CD4-positive, alpha-beta T cell (primary cell): ENCODE data around the gene RBP3. TPM values are rescaled to one million over a fixed set of nuclear protein-coding genes. Genes with fewer than 3 reads are reported as not detected.

Experiments
- ATAC-seq: fragments of 200-7000 bp; cut with Tn5 transposase; one replicate; pipeline ENCODE4 v1.10.0; 2022; ENCODE audit warnings: mild to moderate bottlenecking; ENCODE audit not compliant: poor library complexity
- CTCF ChIA-PET: fragments of 350-600 bp; sonication (Branson Sonifier 250); formaldehyde crosslinking; loops from one replicate; lab custom pipeline; 2021; ENCODE audit warnings: antibody characterized with exemption, inconsistent platforms; lab: Charles Lee
- POLR2A ChIA-PET: fragments of 350-600 bp; sonication (Branson Sonifier 250); formaldehyde crosslinking; loops from one replicate; lab custom pipeline; 2021; ENCODE audit warnings: antibody characterized with exemption, inconsistent platforms; lab: Charles Lee
- DNase-seq, 14 experiments: peaks; one replicate each; pipeline ENCODE4 v3.0.0-alpha.2; 2013 to 2020; ENCODE audit warnings: mixed read lengths in 2 of 14
- H3K27ac ChIP-seq, 2 donors: one replicate each; pipeline versions ENCODE4 v1.5.1 to v1.7.0; 2013; ENCODE audit warnings: low read length in 2 of 2, low read depth in 1 of 2, mild to moderate bottlenecking in 1 of 2
- H3K27me3 ChIP-seq, 2 experiments: 1 replicate in 1 of 2; 2 replicates in 1 of 2; pipeline versions ENCODE4 v1.6.1 to v1.7.0; 2013; ENCODE audit warnings: low read length in 2 of 2, control low read depth in 1 of 2, mild to moderate bottlenecking in 1 of 2, moderate library complexity in 1 of 2; ENCODE audit not compliant: insufficient read depth in 2 of 2, control insufficient read depth in 1 of 2
- H3K36me3 ChIP-seq: one replicate; pipeline ENCODE4 v1.6.1; 2013; ENCODE audit warnings: low read length, control low read depth; ENCODE audit not compliant: insufficient read depth
- H3K4me1 ChIP-seq: one replicate; pipeline ENCODE4 v1.6.1; 2013; ENCODE audit warnings: low read length, control low read depth; ENCODE audit not compliant: insufficient read depth
- H3K4me3 ChIP-seq: one replicate; pipeline ENCODE4 v1.5.1; 2013; ENCODE audit warnings: mild to moderate bottlenecking, low read length, moderate library complexity
- H3K9me3 ChIP-seq, 2 experiments: 1 replicate in 1 of 2; 2 replicates in 1 of 2; pipeline versions ENCODE4 v1.6.1 to v1.7.0; 2013; ENCODE audit warnings: low read length in 2 of 2, mild to moderate bottlenecking in 2 of 2, control low read depth in 1 of 2, moderate library complexity in 1 of 2; ENCODE audit not compliant: control insufficient read depth in 1 of 2, insufficient read depth in 1 of 2
- H3K27ac Mint-ChIP-seq: one replicate; pipeline ENCODE4 v1.8.0; 2020; ENCODE audit warnings: mixed read lengths
- H3K27me3 Mint-ChIP-seq: one replicate; pipeline ENCODE4 v1.8.0; 2021; ENCODE audit warnings: mixed read lengths
- H3K36me3 Mint-ChIP-seq: one replicate; pipeline ENCODE4 v1.8.0; 2021; ENCODE audit warnings: low read depth, mixed read lengths
- H3K4me1 Mint-ChIP-seq: one replicate; pipeline ENCODE4 v1.8.0; 2021; ENCODE audit warnings: low read depth, mixed read lengths
- H3K4me3 Mint-ChIP-seq: one replicate; pipeline ENCODE4 v1.8.0; 2020; ENCODE audit warnings: mild to moderate bottlenecking, mixed read lengths
- H3K9me3 Mint-ChIP-seq: one replicate; pipeline ENCODE4 v1.8.0; 2020; ENCODE audit warnings: mixed read lengths
- intact Hi-C, 2 experiments: fragments of 100-400 bp; cut with DNase I in 1 of 2; cut with micrococcal nuclease in 1 of 2; formaldehyde crosslinking; loops; one replicate each; pipeline versions ENCODE4 v1.15.1 to v1.9.0; 2023 to 2025; cut with DNase I, micrococcal nuclease
- total RNA-seq, 174 experiments: library from RNA in 2 of 174; stranded (reverse) in 2 of 174; gene quantifications; one replicate each; pipeline ENCODE4 v1.2.3 and lab custom pipeline; 2021 to 2026
- TF ChIP-seq, protein P1 (sequence below): fragments of 200-600 bp; IDR thresholded peaks from one replicate; pipeline ENCODE4 v1.8.0; 2022; ENCODE audit warnings: antibody characterized with exemption, mild to moderate bottlenecking

The RBP3 gene
- total RNA-seq, 2 experiments from 2014 or later, result not detected

DNA sequence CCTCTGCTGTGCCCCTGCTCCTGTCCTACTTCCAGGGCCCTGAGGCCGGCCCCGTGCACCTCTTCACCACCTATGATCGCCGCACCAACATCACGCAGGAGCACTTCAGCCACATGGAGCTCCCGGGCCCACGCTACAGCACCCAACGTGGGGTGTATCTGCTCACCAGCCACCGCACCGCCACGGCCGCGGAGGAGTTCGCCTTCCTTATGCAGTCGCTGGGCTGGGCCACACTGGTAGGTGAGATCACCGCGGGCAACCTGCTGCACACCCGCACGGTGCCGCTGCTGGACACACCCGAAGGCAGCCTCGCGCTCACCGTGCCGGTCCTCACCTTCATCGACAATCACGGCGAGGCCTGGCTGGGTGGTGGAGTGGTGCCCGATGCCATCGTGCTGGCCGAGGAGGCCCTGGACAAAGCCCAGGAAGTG is 1.8 kb downstream of the RBP3 start:
- ChIA-PET CTCF (no interaction called here), POLR2A (no interaction called here)
- H3K4me1 Mint-ChIP-seq, result no peaks in the 10 kb centered on the region
- H3K4me3 ChIP-seq, result no peak overlapping the region
- no peaks in the 10 kb centered on the region for H3K27me3 Mint-ChIP-seq
- no peaks in the 10 kb centered on the region for H3K27me3 ChIP-seq
- ATAC-seq (no peak), DNase-seq (peak in 1 of 14 experiments; percentile 28)
- H3K36me3 Mint-ChIP-seq, result no peaks in the 10 kb centered on the region
- H3K4me3 Mint-ChIP-seq, result no peak overlapping the region
- H3K4me1 ChIP-seq, result no peaks in the 10 kb centered on the region
- H3K27ac Mint-ChIP-seq, result no peak overlapping the region
- intact Hi-C loops, result no loop called here
- no peaks in the 10 kb centered on the region for H3K9me3 ChIP-seq
- TF ChIP-seq, protein P1, sequence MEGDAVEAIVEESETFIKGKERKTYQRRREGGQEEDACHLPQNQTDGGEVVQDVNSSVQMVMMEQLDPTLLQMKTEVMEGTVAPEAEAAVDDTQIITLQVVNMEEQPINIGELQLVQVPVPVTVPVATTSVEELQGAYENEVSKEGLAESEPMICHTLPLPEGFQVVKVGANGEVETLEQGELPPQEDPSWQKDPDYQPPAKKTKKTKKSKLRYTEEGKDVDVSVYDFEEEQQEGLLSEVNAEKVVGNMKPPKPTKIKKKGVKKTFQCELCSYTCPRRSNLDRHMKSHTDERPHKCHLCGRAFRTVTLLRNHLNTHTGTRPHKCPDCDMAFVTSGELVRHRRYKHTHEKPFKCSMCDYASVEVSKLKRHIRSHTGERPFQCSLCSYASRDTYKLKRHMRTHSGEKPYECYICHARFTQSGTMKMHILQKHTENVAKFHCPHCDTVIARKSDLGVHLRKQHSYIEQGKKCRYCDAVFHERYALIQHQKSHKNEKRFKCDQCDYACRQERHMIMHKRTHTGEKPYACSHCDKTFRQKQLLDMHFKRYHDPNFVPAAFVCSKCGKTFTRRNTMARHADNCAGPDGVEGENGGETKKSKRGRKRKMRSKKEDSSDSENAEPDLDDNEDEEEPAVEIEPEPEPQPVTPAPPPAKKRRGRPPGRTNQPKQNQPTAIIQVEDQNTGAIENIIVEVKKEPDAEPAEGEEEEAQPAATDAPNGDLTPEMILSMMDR, result no peak
- no peaks in the 10 kb centered on the region for H3K36me3 ChIP-seq
- no peak overlapping the region for H3K27ac ChIP-seq
- no peaks in the 10 kb centered on the region for H3K9me3 Mint-ChIP-seq

DNA sequence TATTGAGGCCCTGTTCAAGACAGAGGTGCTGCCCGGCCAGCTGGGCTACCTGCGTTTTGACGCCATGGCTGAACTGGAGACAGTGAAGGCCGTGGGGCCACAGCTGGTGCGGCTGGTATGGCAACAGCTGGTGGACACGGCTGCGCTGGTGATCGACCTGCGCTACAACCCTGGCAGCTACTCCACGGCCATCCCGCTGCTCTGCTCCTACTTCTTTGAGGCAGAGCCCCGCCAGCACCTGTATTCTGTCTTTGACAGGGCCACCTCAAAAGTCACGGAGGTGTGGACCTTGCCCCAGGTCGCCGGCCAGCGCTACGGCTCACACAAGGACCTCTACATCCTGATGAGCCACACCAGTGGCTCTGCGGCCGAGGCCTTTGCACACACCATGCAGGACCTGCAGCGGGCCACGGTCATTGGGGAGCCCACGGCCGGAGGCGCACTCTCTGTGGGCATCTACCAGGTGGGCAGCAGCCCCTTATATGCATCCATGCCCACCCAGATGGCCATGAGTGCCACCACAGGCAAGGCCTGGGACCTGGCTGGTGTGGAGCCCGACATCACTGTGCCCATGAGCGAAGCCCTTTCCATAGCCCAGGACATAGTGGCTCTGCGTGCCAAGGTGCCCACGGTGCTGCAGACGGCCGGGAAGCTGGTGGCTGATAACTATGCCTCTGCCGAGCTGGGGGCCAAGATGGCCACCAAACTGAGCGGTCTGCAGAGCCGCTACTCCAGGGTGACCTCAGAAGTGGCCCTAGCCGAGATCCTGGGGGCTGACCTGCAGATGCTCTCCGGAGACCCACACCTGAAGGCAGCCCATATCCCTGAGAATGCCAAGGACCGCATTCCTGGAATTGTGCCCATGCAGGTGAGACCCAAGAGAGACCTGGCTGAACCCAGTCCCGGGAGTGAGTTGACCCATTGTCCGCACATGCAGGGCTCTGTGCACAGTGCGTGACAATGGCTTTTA is 2.8 kb downstream of the RBP3 start:
- no peaks in the 10 kb centered on the region for H3K9me3 Mint-ChIP-seq
- CTCF ChIA-PET, result no interaction called here
- ATAC-seq (no peak), DNase-seq (peak in 1 of 14 experiments; percentile 27)
- no peaks in the 10 kb centered on the region for H3K4me1 ChIP-seq
- POLR2A ChIA-PET, result no interaction called here
- no peak overlapping the region for H3K27ac Mint-ChIP-seq
- H3K4me3 Mint-ChIP-seq, result no peak overlapping the region
- intact Hi-C loops, result no loop called here
- no peak overlapping the region for H3K27ac ChIP-seq
- H3K27me3 ChIP-seq, result no peaks in the 10 kb centered on the region
- no peak overlapping the region for H3K4me3 ChIP-seq
- H3K36me3 Mint-ChIP-seq, result no peaks in the 10 kb centered on the region
- no peaks in the 10 kb centered on the region for H3K9me3 ChIP-seq
- no peaks in the 10 kb centered on the region for H3K27me3 Mint-ChIP-seq
- H3K4me1 Mint-ChIP-seq, result no peaks in the 10 kb centered on the region
- TF ChIP-seq, protein P1, result no peak
- no peaks in the 10 kb centered on the region for H3K36me3 ChIP-seq

GRCh38 chr10:47351899-47352815 is 4.0 kb downstream of the RBP3 start:
- no peak overlapping the region for H3K27ac Mint-ChIP-seq
- POLR2A ChIA-PET, result no interaction called here

More at GRCh38 chr10:47351899-47352815, 4.0 kb downstream of the RBP3 start:
- no peaks in the 10 kb centered on the region for H3K9me3 ChIP-seq
- TF ChIP-seq, protein P1, result no peak
- H3K4me1 ChIP-seq, result no peaks in the 10 kb centered on the region
- H3K4me3 Mint-ChIP-seq, result no peak overlapping the region
- H3K27me3 ChIP-seq, result no peaks in the 10 kb centered on the region
- no peak overlapping the region for H3K27ac ChIP-seq
- no peak overlapping the region for H3K4me3 ChIP-seq
- H3K4me1 Mint-ChIP-seq, result no peaks in the 10 kb centered on the region
- no peaks in the 10 kb centered on the region for H3K36me3 ChIP-seq
- intact Hi-C loops, result no loop called here
- ATAC-seq (no peak), DNase-seq (peak in 1 of 14 experiments; percentile 15)
- H3K9me3 Mint-ChIP-seq, result no peaks in the 10 kb centered on the region
- no peaks in the 10 kb centered on the region for H3K36me3 Mint-ChIP-seq
- CTCF ChIA-PET, result no interaction called here
- no peaks in the 10 kb centered on the region for H3K27me3 Mint-ChIP-seq
